HepG2 (cell line): ENCODE data around the gene ZFAND3. TPM values are rescaled to one million over a fixed set of nuclear protein-coding genes. Genes with fewer than 3 reads are reported as not detected.

Source experiments
- ATAC-seq: fragments of 200-7000 bp; cut with Tn5 transposase; 3 replicates; pipeline ENCODE4 v1.9.1; 2020; ENCODE audit warnings: mild to moderate bottlenecking, moderate library complexity
- BruUV-seq: library from RNA; stranded (reverse); fragments of 400-500 nt; replicated peaks from 2 replicates; lab custom pipeline; 2021; lab: Mats Ljungman, UMichigan
- CTCF ChIA-PET: fragments of 300-600 bp; formaldehyde crosslinking; extraction: SDS; loops from one replicate; lab custom pipeline; 2021; ENCODE audit warnings: low total read pairs, inconsistent platforms, low intra/inter-chr PET ratio; lab: Yijun Ruan, JAX
- POLR2A ChIA-PET: fragments of 350-600 bp; sonication (Branson Sonifier 250); formaldehyde crosslinking; loops from one replicate; lab custom pipeline; 2020; ENCODE audit warnings: antibody characterized with exemption, inconsistent platforms; lab: Yijun Ruan, JAX
- DNase-seq: peaks from one replicate; pipeline ENCODE4 v3.0.0-alpha.2; 2015; ENCODE audit warnings: low spot score
- FAIRE-seq: peaks from 3 replicates; lab custom pipeline; 2011; peaks lifted over from hg19 to GRCh38; lab: Jason Lieb, UNC
- H2AFZ ChIP-seq: one replicate; pipeline ENCODE4 v1.6.1; 2011; ENCODE audit warnings: low read length, inconsistent platforms
- H3K27ac ChIP-seq: fragments of 300-600 bp; 3 replicates; pipeline ENCODE4 v1.8.0; 2011; ENCODE audit warnings: mixed run types, mild to moderate bottlenecking, mixed read lengths, low read length, inconsistent platforms; ENCODE audit not compliant: insufficient read depth; ENCODE audit errors: extremely low read length
- H3K27me3 ChIP-seq, 2 experiments: fragments of 200-600 bp in 1 of 2; 2 replicates in 1 of 2; 3 replicates in 1 of 2; pipeline versions ENCODE4 v1.6.0 to v1.8.0; 2011; ENCODE audit warnings: low read length in 2 of 2, mild to moderate bottlenecking in 2 of 2, moderate library complexity in 2 of 2, inconsistent platforms in 1 of 2; ENCODE audit not compliant: insufficient read depth in 2 of 2, control insufficient read depth in 1 of 2
- H3K36me3 ChIP-seq, 2 experiments: fragments of 200-600 bp in 1 of 2; replicated peaks in 1 of 2; 2 replicates in 1 of 2; 3 replicates in 1 of 2; pipeline versions ENCODE4 v1.5.1 to v1.8.0; 2011; ENCODE audit warnings: low read length in 2 of 2, inconsistent platforms in 1 of 2; ENCODE audit not compliant: insufficient read depth in 2 of 2, control insufficient read depth in 1 of 2
- H3K4me1 ChIP-seq: 2 replicates; pipeline ENCODE4 v1.5.1; 2012; ENCODE audit warnings: low read length, inconsistent platforms; ENCODE audit not compliant: insufficient read depth
- H3K4me2 ChIP-seq: 2 replicates; pipeline ENCODE4 v1.6.0; 2011; ENCODE audit warnings: low read depth, low read length, inconsistent platforms
- H3K4me3 ChIP-seq, 3 experiments: fragments of 200-600 bp in 1 of 3; sonication (generic), shearing (Covaris generic) in 1 of 3; replicated peaks in 1 of 3; 2 replicates each; pipeline ENCODE4 v1.5.1; 2011 to 2016; ENCODE audit warnings: low read length in 3 of 3, inconsistent platforms in 2 of 3, low read depth in 2 of 3, mild to moderate bottlenecking in 2 of 3, control low read depth in 1 of 3, mixed read lengths in 1 of 3; ENCODE audit not compliant: insufficient read depth in 1 of 3
- H3K79me2 ChIP-seq: one replicate; pipeline ENCODE4 v1.6.1; 2011; ENCODE audit warnings: low read length, inconsistent platforms; ENCODE audit not compliant: insufficient read depth
- H3K9ac ChIP-seq: 2 replicates; pipeline ENCODE4 v1.6.0; 2011; ENCODE audit warnings: mild to moderate bottlenecking, low read depth, low read length, inconsistent platforms; ENCODE audit not compliant: insufficient read depth
- H3K9me3 ChIP-seq: 2 replicates; pipeline ENCODE4 v1.5.1; 2012; ENCODE audit warnings: mild to moderate bottlenecking, low read length
- H4K20me1 ChIP-seq: 2 replicates; pipeline ENCODE4 v1.6.0; 2011; ENCODE audit warnings: inconsistent platforms, mild to moderate bottlenecking, low read length, moderate library complexity; ENCODE audit not compliant: insufficient read depth
- CAMTA2 ChIP-seq: sonication (generic); formaldehyde crosslinking; IDR thresholded peaks from 2 replicates; pipeline ENCODE4 v1.4.0; 2020; ENCODE audit warnings: mild to moderate bottlenecking, missing genetic modification reagents, borderline replicate concordance
- PAX8 ChIP-seq: sonication (generic); formaldehyde crosslinking; IDR thresholded peaks from 2 replicates; pipeline ENCODE4 v1.8.0; 2022; ENCODE audit warnings: mild to moderate bottlenecking, missing genetic modification reagents, borderline replicate concordance
- POLR2AphosphoS2 ChIP-seq: IDR thresholded peaks from 2 replicates; pipeline ENCODE4 v1.6.1; 2011; ENCODE audit warnings: low read depth, low read length, improper control_type of control experiment
- SKI ChIP-seq: fragments of 450-650 bp; IDR thresholded peaks from one replicate; pipeline ENCODE4 v1.6.1; 2018; ENCODE audit warnings: mild to moderate bottlenecking; ENCODE audit not compliant: partially characterized antibody
- ZBTB33 ChIP-seq: sonication (generic); formaldehyde crosslinking; IDR thresholded peaks from 2 replicates; pipeline ENCODE4 v1.4.0; 2020; ENCODE audit warnings: missing genetic modification reagents
- ZBTB46 ChIP-seq: sonication (generic); formaldehyde crosslinking; IDR thresholded peaks from 2 replicates; pipeline ENCODE4 v1.4.0; 2020; ENCODE audit warnings: mild to moderate bottlenecking, missing genetic modification reagents, borderline replicate concordance
- ZNF335 ChIP-seq: sonication (generic); formaldehyde crosslinking; IDR thresholded peaks from 2 replicates; pipeline ENCODE4 v1.4.0; 2020; ENCODE audit warnings: missing genetic modification reagents
- ZNF484 ChIP-seq: sonication (generic); formaldehyde crosslinking; IDR thresholded peaks from 2 replicates; pipeline ENCODE4 v1.5.1; 2020; ENCODE audit warnings: mild to moderate bottlenecking, low read depth, missing genetic modification reagents, borderline replicate concordance
- ZNF556 ChIP-seq: sonication (generic); formaldehyde crosslinking; IDR thresholded peaks from 2 replicates; pipeline ENCODE4 v1.4.0; 2020; ENCODE audit warnings: mild to moderate bottlenecking, missing genetic modification reagents, borderline replicate concordance
- WGBS: methylation state at CpG from one replicate; pipeline ENCODE4 v1.1.6; 2017; ENCODE audit warnings: low lambda C conversion rate; 5-methylcytosine and 5-hydroxymethylcytosine counted together
- in situ Hi-C: cut with HindIII; loops from 2 replicates; pipeline ENCODE4 v1.10.0; 2017; ENCODE audit warnings: low pct_unique_long_range_greater_than_20kb; ENCODE audit not compliant: extremely low pct_ligation_motif_present
- intact Hi-C: fragments of 100-400 bp; cut with micrococcal nuclease; formaldehyde crosslinking; loops from one replicate; pipeline ENCODE4 v1.10.0; 2022; ENCODE audit not compliant: unreplicated experiment
- polyA plus RNA-seq, 8 experiments: library from polyadenylated mRNA; depleted of rRNA in 3 of 8; stranded (reverse) in 7 of 8; unstranded in 1 of 8; fragments of >200 nt; fragmentation: Illumina TruSeq in 4 of 8; extraction: Trizol in 4 of 8; gene quantifications; 2 replicates each; pipeline versions ENCODE4 v1.2.1 to v1.2.3, GENCODE V29; 2011 to 2016; ENCODE audit warnings: low read depth in 4 of 8, missing spikeins in 1 of 8, mixed read lengths in 1 of 8; ENCODE audit not compliant: insufficient read depth in 1 of 8
- total RNA-seq, 5 experiments: library from RNA; depleted of rRNA; stranded (reverse); fragments of >200 nt; fragmentation: Illumina TruSeq; extraction: Trizol; gene quantifications; 2 replicates each; pipeline ENCODE4 v1.2.3, GENCODE V29; 2016; ENCODE audit warnings: low read depth in 1 of 5

ZFAND3 gene
- total and polyA plus RNA-seq, 2 of the 13 experiments (the other 11 are each of a cell fraction or from before 2014, with no cell fraction given), result 16.4 to 17.1 TPM

DNA sequence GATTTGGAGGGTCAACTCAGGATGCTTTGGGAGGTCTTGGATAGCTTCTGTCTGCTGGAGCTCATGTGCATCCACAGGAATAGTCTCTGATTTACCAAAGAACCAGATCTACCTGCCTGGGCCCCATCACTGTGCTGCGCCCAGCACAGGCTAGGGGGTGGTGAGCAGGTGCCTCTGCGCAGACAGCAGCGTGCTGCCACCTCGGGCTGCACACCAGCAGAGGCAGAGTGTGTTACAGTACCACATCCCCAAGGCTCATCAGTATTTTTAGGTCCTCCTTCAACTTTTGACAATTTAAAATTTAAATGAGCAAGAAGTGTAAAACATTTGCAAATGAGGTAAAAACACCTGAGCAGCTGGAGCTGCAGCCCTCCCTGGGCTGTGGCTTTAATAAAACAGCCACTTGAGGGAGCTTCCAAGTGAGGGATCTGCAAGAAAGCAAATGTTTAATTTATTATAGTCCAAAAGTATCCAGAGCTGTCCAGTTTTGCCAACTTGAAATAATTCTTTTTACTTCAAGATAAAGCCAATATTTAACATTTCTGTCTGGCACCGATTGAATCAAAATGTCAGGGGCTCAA, 324.9 kb downstream of the ZFAND3 start (continued):
- TF ChIP-seq POLR2AphosphoS2 (no peak), PAX8 (CRISPR knock-in tag) (no peak)

GRCh38 chr6:38146021-38146733, 326.6 kb downstream of the ZFAND3 start:
- H2AFZ ChIP-seq, result no peak overlapping the region
- ATAC-seq, result no peak
- TF ChIP-seq ZBTB46 (no peak), CAMTA2 (CRISPR knock-in tag) (no peak), ZNF556 (no peak), ZNF335 (no peak), SKI (no peak), POLR2AphosphoS2 (no peak), ZNF484 (CRISPR knock-in tag) (no peak), ZBTB33 (CRISPR knock-in tag) (no peak)
- TF ChIP-seq, all 625 proteins: peak for 0
- Histone ChIP-seq H3K36me3 (peaks cover 9 to 39% of the 10 kb centered on the region in 2 experiments; a peak in 3 of 5 replicates), H3K4me3 (no peak overlapping the region), H3K27ac (no peak overlapping the region), H3K4me1 (peaks cover 6% of the 10 kb centered on the region; the same call in 1 of the 2 replicates), H3K4me2 (no peak overlapping the region), H3K79me2 (no peaks in the 10 kb centered on the region), H4K20me1 (peaks cover 3% of the 10 kb centered on the region; the same call in 1 of the 2 replicates), H3K9ac (no peak overlapping the region), H3K9me3 (no peaks in the 10 kb centered on the region), H3K27me3 (no peaks in the 10 kb centered on the region)
- intact Hi-C loops (no loop called here), in situ Hi-C loops (no loop called here)
- FAIRE-seq, result no peak
- WGBS, result 91% methylated on average over 8 of the region's 8 CpGs
- DNase-seq, result no peak
- ChIA-PET POLR2A (no interaction called here), CTCF (no interaction called here)
- no TSS peak for BruUV-seq
